Measurements from ENCODE around the gene HBB.
A peak's percentile ranks its signal among the peaks of the same experiment; 100 is the strongest.

The HBB gene

GRCh38 chr11:5225480-5225871, 1.4 kb downstream of the HBB start:
- TF ChIP-seq CTCF (IDR thresholded peaks at IDR 0.05; ENCODE audit: low read depth, low read length), result no peak
- no peak for DNase-seq (ENCODE audit: extremely low read depth, low read depth)

GRCh38 chr11:5224538-5225479, 2.1 kb downstream of the HBB start:
- no peak for DNase-seq (ENCODE audit: extremely low read depth, low read depth)

GRCh38 chr11:5223686-5224085, 3.2 kb downstream of the HBB start:
- TF ChIP-seq CTCF (IDR thresholded peaks at IDR 0.05; ENCODE audit: low read depth, low read length), result no peak
- no peak for DNase-seq (ENCODE audit: extremely low read depth, low read depth)

More at GRCh38 chr11:5224538-5225479, 2.1 kb downstream of the HBB start:
- TF ChIP-seq CTCF (IDR thresholded peaks at IDR 0.05; ENCODE audit: low read depth, low read length), result no peak

- no peak for DNase-seq (ENCODE audit: extremely low read depth, low read depth)
- no peak for TF ChIP-seq CTCF (IDR thresholded peaks at IDR 0.05; ENCODE audit: low read depth, low read length)
These were observed 3.7 kb downstream of the HBB start for GRCh38 chr11:5223146-5223545.

- DNase-seq (ENCODE audit: extremely low read depth, low read depth), result no peak
- TF ChIP-seq CTCF (IDR thresholded peaks at IDR 0.05; ENCODE audit: low read depth, low read length), result no peak
These were observed 16.4 kb downstream of the HBB start for GRCh38 chr11:5210376-5210885.

GRCh38 chr11:5204787-5205186, 22.1 kb downstream of the HBB start:
- DNase-seq (ENCODE audit: extremely low read depth, low read depth), result peak; percentile 49
- TF ChIP-seq CTCF (IDR thresholded peaks at IDR 0.05; ENCODE audit: low read depth, low read length), result peak; percentile 61

GRCh38 chr11:5203366-5203765, 23.5 kb downstream of the HBB start:
- no peak for TF ChIP-seq CTCF (IDR thresholded peaks at IDR 0.05; ENCODE audit: low read depth, low read length)
- peak; percentile 20 for DNase-seq (ENCODE audit: extremely low read depth, low read depth)
